ENCODE results near the gene UBE4B. TPM values are rescaled to one million over a fixed set of nuclear protein-coding genes. Genes with fewer than 3 reads are reported as not detected.
"Not testable (repeated sequence)": the region's sequence is repeated elsewhere in the genome, so short reads cannot be mapped to it uniquely, and the experiment has no call there.

Gene UBE4B
- polyA plus RNA-seq, 4 donors = 8.6 to 47.3 (median 19.8) TPM

DNA sequence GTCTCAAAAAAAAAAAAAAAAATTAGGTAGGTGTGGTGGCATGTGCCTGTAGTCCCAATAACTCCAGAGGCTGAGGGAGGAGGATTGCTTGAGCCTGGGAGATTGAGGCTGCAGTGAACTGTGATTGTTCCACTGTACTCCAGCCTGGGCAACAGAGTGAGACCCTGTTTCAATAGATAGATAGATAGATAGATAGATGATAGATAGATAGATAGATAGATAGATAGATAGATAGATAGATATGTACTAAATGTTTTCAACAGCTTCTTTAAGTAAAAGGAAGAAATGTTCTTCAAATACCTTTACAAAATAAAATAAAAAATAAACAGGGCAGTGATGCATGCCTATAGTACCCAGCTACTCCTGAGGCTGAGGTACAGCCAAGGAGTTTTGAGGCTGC is 187.4 kb downstream of the UBE4B start:
- FAIRE-seq = no peak

GRCh38 chr1:10220657-10221056 is 187.9 kb downstream of the UBE4B start:
- not testable (repeated sequence) for H3K27ac ChIP-seq (ENCODE audit: low read depth in 1 of 3, low read length in 2 of 3); DNase-seq; H3K4me1 ChIP-seq (ENCODE audit: control insufficient read depth in 3 of 3, insufficient read depth in 2 of 3, low read depth in 1 of 3, low read length in 2 of 3); H3K36me3 ChIP-seq (ENCODE audit: control insufficient read depth in 3 of 3, insufficient read depth in 2 of 3, low read depth in 1 of 3, low read length in 3 of 3); H3K27me3 ChIP-seq (ENCODE audit: control insufficient read depth in 3 of 3, insufficient read depth in 3 of 3, low read length in 3 of 3); H3K4me3 ChIP-seq (ENCODE audit: low read depth in 1 of 3, low read length in 3 of 3); FAIRE-seq
- WGBS, 3 donors = 93 to 97% (median 93%) methylated on average over 6 of the region's 6 CpGs
- H3K9me3 ChIP-seq (ENCODE audit: control insufficient read depth in 2 of 2, insufficient read depth in 1 of 2, low read depth in 1 of 2, low read length in 1 of 2) = peaks cover 0 to 13% of the 10 kb centered on the region in 2 donors

More for the DNA sequence above, 187.4 kb downstream of the UBE4B start:
- H3K9me3 ChIP-seq (ENCODE audit: control insufficient read depth in 2 of 2, insufficient read depth in 1 of 2, low read depth in 1 of 2, low read length in 1 of 2) = peaks cover 0 to 9% of the 10 kb centered on the region in 2 donors
- DNase-seq = no peak
- H3K27ac ChIP-seq (ENCODE audit: low read depth in 1 of 3, low read length in 2 of 3) = no peak overlapping the region
- H3K36me3 ChIP-seq (ENCODE audit: control insufficient read depth in 3 of 3, insufficient read depth in 2 of 3, low read depth in 1 of 3, low read length in 3 of 3) = peaks cover 0 to 3% (median 0%) of the 10 kb centered on the region in 3 donors
- no peaks in the 10 kb centered on the region for H3K27me3 ChIP-seq (ENCODE audit: control insufficient read depth in 3 of 3, insufficient read depth in 3 of 3, low read length in 3 of 3)
- H3K4me3 ChIP-seq (ENCODE audit: low read depth in 1 of 3, low read length in 3 of 3) = no peak overlapping the region
- peaks cover 0 to 8% (median 3%) of the 10 kb centered on the region in 3 donors for H3K4me1 ChIP-seq (ENCODE audit: control insufficient read depth in 3 of 3, insufficient read depth in 2 of 3, low read depth in 1 of 3, low read length in 2 of 3)

DNA sequence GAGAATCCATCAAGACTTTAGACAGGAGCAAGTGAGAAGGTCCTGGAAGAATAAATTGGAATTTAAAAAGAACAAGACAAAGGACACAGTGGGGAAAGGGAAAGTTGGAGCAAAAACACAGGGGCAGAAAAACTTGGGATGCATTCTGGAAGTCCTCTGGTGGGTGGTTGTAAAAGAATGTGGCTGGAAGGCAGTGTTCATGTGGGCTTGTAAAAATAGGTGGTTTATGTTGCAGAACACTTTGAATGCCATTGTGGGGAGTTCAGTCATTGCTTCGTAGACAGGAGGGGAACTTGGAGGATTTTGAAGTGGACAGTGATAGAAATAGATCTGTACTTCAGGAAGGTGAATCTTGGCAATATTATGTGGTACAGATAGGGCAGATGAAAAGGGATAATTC is 192.8 kb downstream of the UBE4B start:
- no peak for FAIRE-seq
- H3K4me1 ChIP-seq (ENCODE audit: control insufficient read depth in 3 of 3, insufficient read depth in 2 of 3, low read depth in 1 of 3, low read length in 2 of 3) = no peaks in the 10 kb centered on the region
- no peak for DNase-seq
- WGBS, 3 donors = 77 to 97% (median 91%) methylated on average over 1 of the region's 1 CpG
- peaks cover 0 to 13% of the 10 kb centered on the region in 2 donors for H3K9me3 ChIP-seq (ENCODE audit: control insufficient read depth in 2 of 2, insufficient read depth in 1 of 2, low read depth in 1 of 2, low read length in 1 of 2)
- H3K27ac ChIP-seq (ENCODE audit: low read depth in 1 of 3, low read length in 2 of 3) = no peak overlapping the region
- H3K4me3 ChIP-seq (ENCODE audit: low read depth in 1 of 3, low read length in 3 of 3) = no peak overlapping the region
- H3K36me3 ChIP-seq (ENCODE audit: control insufficient read depth in 3 of 3, insufficient read depth in 2 of 3, low read depth in 1 of 3, low read length in 3 of 3) = no peaks in the 10 kb centered on the region
- no peaks in the 10 kb centered on the region for H3K27me3 ChIP-seq (ENCODE audit: control insufficient read depth in 3 of 3, insufficient read depth in 3 of 3, low read length in 3 of 3)

DNA sequence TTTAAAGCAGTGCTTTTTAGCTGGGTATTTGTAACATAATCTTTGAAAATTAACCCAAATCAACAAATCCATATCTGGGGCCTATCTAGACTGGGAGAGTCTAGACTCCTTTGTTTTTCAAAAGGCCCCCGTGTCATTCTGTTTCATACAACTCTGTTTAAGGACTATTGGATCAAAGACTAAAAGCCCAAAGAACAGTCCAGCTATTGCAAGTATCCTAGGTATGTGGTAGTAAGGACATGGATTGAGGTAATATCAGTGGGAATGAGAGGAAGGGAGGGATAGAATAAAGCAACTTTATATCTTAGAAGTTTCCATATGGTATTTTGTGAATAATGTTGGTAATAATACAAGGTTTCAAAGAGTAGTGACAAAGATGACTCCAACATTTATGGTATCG is 195.8 kb downstream of the UBE4B start:
- WGBS, 3 donors = 85 to 93% (median 92%) methylated on average over 2 of the region's 2 CpGs
- H3K36me3 ChIP-seq (ENCODE audit: control insufficient read depth in 3 of 3, insufficient read depth in 2 of 3, low read depth in 1 of 3, low read length in 3 of 3) = no peaks in the 10 kb centered on the region
- DNase-seq (no peak), FAIRE-seq (no peak)
- H3K9me3 ChIP-seq (ENCODE audit: control insufficient read depth in 2 of 2, insufficient read depth in 1 of 2, low read depth in 1 of 2, low read length in 1 of 2) = peaks cover 0 to 13% of the 10 kb centered on the region in 2 donors
- no peak overlapping the region for H3K27ac ChIP-seq (ENCODE audit: low read depth in 1 of 3, low read length in 2 of 3)
- H3K4me3 ChIP-seq (ENCODE audit: low read depth in 1 of 3, low read length in 3 of 3) = no peak overlapping the region
- no peaks in the 10 kb centered on the region for H3K4me1 ChIP-seq (ENCODE audit: control insufficient read depth in 3 of 3, insufficient read depth in 2 of 3, low read depth in 1 of 3, low read length in 2 of 3)
- no peaks in the 10 kb centered on the region for H3K27me3 ChIP-seq (ENCODE audit: control insufficient read depth in 3 of 3, insufficient read depth in 3 of 3, low read length in 3 of 3)

GRCh38 chr1:10229903-10230302 is 197.1 kb downstream of the UBE4B start:
- DNase-seq = no peak
- no peak for FAIRE-seq
- peaks cover 0 to 7% (median 0%) of the 10 kb centered on the region in 3 donors for H3K36me3 ChIP-seq (ENCODE audit: control insufficient read depth in 3 of 3, insufficient read depth in 2 of 3, low read depth in 1 of 3, low read length in 3 of 3)
- H3K9me3 ChIP-seq (ENCODE audit: control insufficient read depth in 2 of 2, insufficient read depth in 1 of 2, low read depth in 1 of 2, low read length in 1 of 2) = peaks cover 0 to 7% of the 10 kb centered on the region in 2 donors
- WGBS, 3 donors = 80 to 87% (median 85%) methylated on average over 5 of the region's 5 CpGs
- no peak overlapping the region for H3K4me3 ChIP-seq (ENCODE audit: low read depth in 1 of 3, low read length in 3 of 3)
- H3K27ac ChIP-seq (ENCODE audit: low read depth in 1 of 3, low read length in 2 of 3) = no peak overlapping the region
- no peaks in the 10 kb centered on the region for H3K27me3 ChIP-seq (ENCODE audit: control insufficient read depth in 3 of 3, insufficient read depth in 3 of 3, low read length in 3 of 3)
- H3K4me1 ChIP-seq (ENCODE audit: control insufficient read depth in 3 of 3, insufficient read depth in 2 of 3, low read depth in 1 of 3, low read length in 2 of 3) = no peaks in the 10 kb centered on the region

Other genes starting within 250 kb of the UBE4B start
- 10 to 100 TPM; 29.2 to 78.8 (median 41.8) TPM for gene CLSTN1, start 209.0 kb upstream of the UBE4B start, polyA plus RNA-seq
- 10 to 100 TPM; 19.5 to 24.8 (median 22.1) TPM for gene CTNNBIP1, start 122.7 kb upstream of the UBE4B start, polyA plus RNA-seq
- 10 to 100 TPM; 26.7 to 61.4 (median 31.8) TPM for gene LZIC, start 89.6 kb upstream of the UBE4B start, polyA plus RNA-seq
- gene NMNAT1, start 89.5 kb upstream of the UBE4B start, polyA plus RNA-seq = 10 to 100 TPM in 3 of 4 donors, 1 to 10 TPM in 1; 6.5 to 17.5 (median 12.4) TPM
- gene RBP7, start 35.7 kb upstream of the UBE4B start, polyA plus RNA-seq = 10 to 100 TPM in 1 of 4 donors, 1 to 10 TPM in 3; 2.5 to 14.9 (median 3.7) TPM
- 10 to 100 TPM in 3 of 4 donors, 1 to 10 TPM in 1; 6.8 to 15.5 (median 12.6) TPM for gene KIF1B, start 177.6 kb downstream of the UBE4B start, polyA plus RNA-seq

All from small intestine (tissue), 7 donors.